Measurements from ENCODE around the gene GBA3.

The GBA3 gene

DNA sequence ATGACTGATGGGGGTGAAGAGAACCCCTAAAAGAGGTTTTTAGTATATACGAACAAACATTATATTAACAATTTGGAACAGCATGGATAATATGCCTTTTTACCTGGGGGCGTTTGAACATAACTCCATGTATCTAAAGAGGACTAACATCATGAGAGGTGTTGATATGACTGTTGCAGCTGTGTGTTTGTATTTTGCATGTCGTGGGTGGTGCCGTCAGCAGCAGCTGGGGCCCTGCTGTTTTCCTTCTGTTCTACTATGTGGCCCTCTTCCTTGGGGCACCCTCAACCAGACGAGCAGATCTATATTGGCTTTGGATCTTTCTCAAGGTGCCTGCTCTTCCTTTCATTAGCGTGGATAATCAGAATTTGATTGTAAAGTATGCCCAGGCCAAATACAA lies 11.2 kb downstream of the GBA3 start:
- TF ChIP-seq EZH2phosphoT487 (IDR thresholded peaks at IDR 0.05; ENCODE audit: low read depth) = no peak
- TF ChIP-seq, protein P1, sequence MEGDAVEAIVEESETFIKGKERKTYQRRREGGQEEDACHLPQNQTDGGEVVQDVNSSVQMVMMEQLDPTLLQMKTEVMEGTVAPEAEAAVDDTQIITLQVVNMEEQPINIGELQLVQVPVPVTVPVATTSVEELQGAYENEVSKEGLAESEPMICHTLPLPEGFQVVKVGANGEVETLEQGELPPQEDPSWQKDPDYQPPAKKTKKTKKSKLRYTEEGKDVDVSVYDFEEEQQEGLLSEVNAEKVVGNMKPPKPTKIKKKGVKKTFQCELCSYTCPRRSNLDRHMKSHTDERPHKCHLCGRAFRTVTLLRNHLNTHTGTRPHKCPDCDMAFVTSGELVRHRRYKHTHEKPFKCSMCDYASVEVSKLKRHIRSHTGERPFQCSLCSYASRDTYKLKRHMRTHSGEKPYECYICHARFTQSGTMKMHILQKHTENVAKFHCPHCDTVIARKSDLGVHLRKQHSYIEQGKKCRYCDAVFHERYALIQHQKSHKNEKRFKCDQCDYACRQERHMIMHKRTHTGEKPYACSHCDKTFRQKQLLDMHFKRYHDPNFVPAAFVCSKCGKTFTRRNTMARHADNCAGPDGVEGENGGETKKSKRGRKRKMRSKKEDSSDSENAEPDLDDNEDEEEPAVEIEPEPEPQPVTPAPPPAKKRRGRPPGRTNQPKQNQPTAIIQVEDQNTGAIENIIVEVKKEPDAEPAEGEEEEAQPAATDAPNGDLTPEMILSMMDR (IDR thresholded peaks at IDR 0.05; ENCODE audit: low read depth, low read length) = no peak
- peaks cover 1% of the 10 kb centered on the region for H3K36me3 ChIP-seq (replicated peaks; ENCODE audit: low read depth, low read length)
- H3K4me2 ChIP-seq (ENCODE audit: low read length) = no peak overlapping the region

DNA sequence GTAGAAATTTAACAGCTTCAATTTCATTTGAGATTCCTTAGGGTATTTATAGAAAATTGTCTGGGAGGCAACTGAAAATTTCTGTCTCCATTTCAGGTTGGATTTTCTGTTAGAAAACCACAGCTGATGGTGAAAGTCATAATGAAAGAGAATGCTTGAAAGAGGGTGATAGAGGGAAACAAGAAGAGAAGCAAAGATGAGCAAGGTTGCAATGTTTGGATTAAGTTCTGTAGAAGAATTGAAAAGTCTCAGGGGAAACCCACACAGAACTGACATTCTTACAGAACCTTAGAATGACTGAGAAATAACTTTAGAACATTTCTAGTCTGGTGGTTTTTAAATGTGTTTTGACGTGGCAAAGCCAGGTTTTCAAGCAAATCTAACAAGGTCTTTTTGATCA lies 14.7 kb downstream of the GBA3 start:
- Histone ChIP-seq H3K4me3 (ENCODE audit: low read length) (peak overlapping the region; percentile 57), H3K9me3 (ENCODE audit: insufficient read depth, low read length) (0 out of 2 replicates have a peak, but pooled peaks cover 8% of the 10 kb centered on the region), H4K20me1 (ENCODE audit: insufficient read depth, low read length) (no peaks in the 10 kb centered on the region), H2AFZ (ENCODE audit: low read depth, low read length) (no peak overlapping the region), H3K4me2 (ENCODE audit: low read length) (peak overlapping the region; percentile 73), H3K4me1 (ENCODE audit: low read length) (peaks cover 33% of the 10 kb centered on the region), H3K9ac (ENCODE audit: low read length) (peak overlapping the region; percentile 38; the same call in 1 of the 2 replicates), H3K36me3 (replicated peaks; ENCODE audit: low read depth, low read length) (peaks cover 6% of the 10 kb centered on the region), H3K27ac (ENCODE audit: low read length) (peak overlapping the region; percentile 81), H3K79me2 (ENCODE audit: low read length) (no peaks in the 10 kb centered on the region), H3K27me3 (ENCODE audit: low read depth, low read length) (no peaks in the 10 kb centered on the region)
- no peak for TF ChIP-seq EZH2phosphoT487 (IDR thresholded peaks at IDR 0.05; ENCODE audit: low read depth)

More for the DNA sequence above, 11.2 kb downstream of the GBA3 start:
- H3K4me1 ChIP-seq (ENCODE audit: low read length) = peaks cover 23% of the 10 kb centered on the region
- no peaks in the 10 kb centered on the region for H3K79me2 ChIP-seq (ENCODE audit: low read length)
- no peaks in the 10 kb centered on the region for H3K27me3 ChIP-seq (ENCODE audit: low read depth, low read length)
- no peaks in the 10 kb centered on the region for H4K20me1 ChIP-seq (ENCODE audit: insufficient read depth, low read length)
- H3K9ac ChIP-seq (ENCODE audit: low read length) = no peak overlapping the region
- no peak overlapping the region for H2AFZ ChIP-seq (ENCODE audit: low read depth, low read length)
- peaks cover 12% of the 10 kb centered on the region; the same call in 1 of the 2 replicates for H3K9me3 ChIP-seq (ENCODE audit: insufficient read depth, low read length)
- H3K4me3 ChIP-seq (ENCODE audit: low read length) = no peak overlapping the region
- no peak overlapping the region for H3K27ac ChIP-seq (ENCODE audit: low read length)

DNA sequence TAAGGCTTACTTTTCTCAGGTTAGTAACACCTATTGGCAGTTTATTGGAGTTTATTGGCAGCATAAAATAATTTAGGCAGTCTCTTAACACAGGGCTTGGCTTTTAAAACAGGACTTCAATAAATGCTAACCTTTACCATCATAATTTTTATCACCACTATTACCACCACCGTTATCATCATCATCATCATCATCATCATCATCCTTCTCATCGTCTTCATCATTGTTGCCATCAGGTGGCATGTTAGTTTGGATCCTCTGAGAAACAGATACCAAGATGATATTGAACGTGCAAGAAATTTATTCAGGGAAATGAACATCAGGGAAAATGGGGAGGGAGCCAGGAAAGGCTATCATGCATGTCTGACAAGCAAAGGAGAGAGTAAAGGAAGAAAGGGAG lies 16.2 kb downstream of the GBA3 start:
- H3K36me3 ChIP-seq (replicated peaks; ENCODE audit: low read depth, low read length) = peaks cover 6% of the 10 kb centered on the region
- no peak overlapping the region for H3K4me3 ChIP-seq (ENCODE audit: low read length)
- no peak overlapping the region for H3K4me2 ChIP-seq (ENCODE audit: low read length)
- H3K27ac ChIP-seq (ENCODE audit: low read length) = no peak overlapping the region
- H3K79me2 ChIP-seq (ENCODE audit: low read length) = no peaks in the 10 kb centered on the region
- H4K20me1 ChIP-seq (ENCODE audit: insufficient read depth, low read length) = no peaks in the 10 kb centered on the region
- H2AFZ ChIP-seq (ENCODE audit: low read depth, low read length) = no peak overlapping the region
- H3K9ac ChIP-seq (ENCODE audit: low read length) = no peak overlapping the region
- H3K4me1 ChIP-seq (ENCODE audit: low read length) = peaks cover 40% of the 10 kb centered on the region
- H3K9me3 ChIP-seq (ENCODE audit: insufficient read depth, low read length) = 0 out of 2 replicates have a peak, but pooled peaks cover 8% of the 10 kb centered on the region
- H3K27me3 ChIP-seq (ENCODE audit: low read depth, low read length) = no peaks in the 10 kb centered on the region
- TF ChIP-seq, protein P1 (IDR thresholded peaks at IDR 0.05; ENCODE audit: low read depth, low read length) = no peak
- TF ChIP-seq EZH2phosphoT487 (IDR thresholded peaks at IDR 0.05; ENCODE audit: low read depth) = no peak

DNA sequence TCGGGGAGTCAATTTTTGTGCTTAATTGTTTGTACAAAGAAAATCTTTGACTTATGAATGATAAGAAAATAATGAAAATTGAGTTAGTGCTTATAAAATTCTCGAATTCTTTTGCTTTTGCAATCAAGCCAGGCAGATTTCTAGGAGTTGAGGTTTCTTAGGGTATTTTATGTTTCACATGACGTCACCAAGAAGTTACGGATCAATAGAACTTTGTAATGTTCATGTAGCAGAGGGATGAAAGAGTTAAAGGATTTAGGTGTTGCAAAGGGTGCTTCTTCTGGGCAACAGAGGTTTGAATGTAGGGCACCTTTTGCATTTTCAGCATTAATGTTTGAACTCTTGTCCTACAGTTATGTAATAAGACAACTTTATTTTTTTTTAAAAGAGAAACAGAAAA lies 19.4 kb downstream of the GBA3 start:
- TF ChIP-seq EZH2phosphoT487 (IDR thresholded peaks at IDR 0.05; ENCODE audit: low read depth) = no peak
- TF ChIP-seq, protein P1 (IDR thresholded peaks at IDR 0.05; ENCODE audit: low read depth, low read length) = no peak

More for the DNA sequence above, 19.4 kb downstream of the GBA3 start:
- Histone ChIP-seq H3K9ac (ENCODE audit: low read length) (no peak overlapping the region), H3K9me3 (ENCODE audit: insufficient read depth, low read length) (0 out of 2 replicates have a peak, but pooled peaks cover 8% of the 10 kb centered on the region), H3K79me2 (ENCODE audit: low read length) (no peaks in the 10 kb centered on the region), H3K27ac (ENCODE audit: low read length) (no peak overlapping the region), H4K20me1 (ENCODE audit: insufficient read depth, low read length) (no peaks in the 10 kb centered on the region), H3K4me3 (ENCODE audit: low read length) (no peak overlapping the region), H3K4me2 (ENCODE audit: low read length) (no peak overlapping the region), H3K36me3 (replicated peaks; ENCODE audit: low read depth, low read length) (peaks cover 6% of the 10 kb centered on the region), H3K4me1 (ENCODE audit: low read length) (peaks cover 48% of the 10 kb centered on the region), H2AFZ (ENCODE audit: low read depth, low read length) (no peak overlapping the region), H3K27me3 (ENCODE audit: low read depth, low read length) (no peaks in the 10 kb centered on the region)
